NCI-H446 (cell line): ENCODE data around the gene GPR157.

Experiments used
- DNase-seq, 2 experiments: peaks; one replicate each; lab custom pipeline; 2025; lab: John Stamatoyannopoulos, UW

GPR157 gene

DNA sequence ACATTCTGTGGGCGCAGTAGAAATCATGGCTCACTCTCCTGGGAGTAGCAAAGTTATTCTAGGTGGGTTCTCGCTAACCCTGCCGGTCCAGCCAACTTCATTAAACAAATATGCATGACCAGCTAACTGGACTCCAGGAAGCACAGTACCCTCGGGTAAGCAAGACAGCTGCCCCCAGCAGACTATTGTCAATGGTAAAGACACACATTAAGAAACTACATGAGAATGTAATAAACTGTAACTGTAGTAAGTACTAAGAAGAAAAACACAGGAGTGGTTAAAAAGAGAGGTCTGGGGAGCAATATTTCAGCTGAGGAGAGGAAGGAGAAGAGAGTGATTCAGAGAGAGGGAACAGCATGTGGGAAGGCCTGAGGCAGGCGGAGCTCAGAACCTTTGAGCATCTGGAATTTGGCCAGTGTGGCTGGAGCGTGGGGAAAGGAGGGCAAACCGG lies 66.9 kb downstream of the GPR157 start:
- peak in 1 of 2 experiments; percentile 32 for DNase-seq

DNA sequence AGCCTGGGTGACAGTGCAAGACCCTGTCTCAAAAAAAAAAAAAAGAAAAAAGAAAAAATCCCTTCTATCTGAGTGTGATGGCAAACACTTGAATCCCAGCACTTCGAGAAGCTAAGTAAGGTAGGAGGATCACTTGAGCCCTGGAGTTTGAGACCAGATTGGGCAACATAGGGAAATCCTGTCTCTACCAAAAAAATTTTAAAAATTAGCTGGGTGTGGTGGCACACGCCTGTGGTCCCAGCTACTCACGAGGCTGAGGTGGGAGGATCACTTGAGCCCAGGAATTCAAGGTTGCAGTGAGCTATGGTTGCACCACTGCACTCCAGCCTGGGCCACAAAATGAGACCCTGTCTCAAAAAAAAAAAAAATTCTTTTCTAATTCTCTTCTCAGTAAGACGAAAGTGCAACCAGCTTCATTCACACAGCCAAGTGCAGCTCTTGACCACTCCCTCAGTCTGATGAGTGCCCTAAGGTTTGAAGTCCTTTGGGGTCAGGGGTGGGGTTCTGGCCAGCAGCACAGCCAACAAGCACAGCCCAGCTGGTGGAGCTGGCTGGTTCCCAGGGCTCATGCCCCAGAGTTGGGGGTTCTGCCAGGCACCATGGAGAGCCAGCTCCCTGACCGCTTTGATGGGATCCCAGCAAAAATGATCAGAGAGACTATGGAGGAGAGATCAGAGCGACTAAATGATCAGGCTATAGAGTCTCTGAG lies 67.5 kb downstream of the GPR157 start:
- DNase-seq = no peak

DNA sequence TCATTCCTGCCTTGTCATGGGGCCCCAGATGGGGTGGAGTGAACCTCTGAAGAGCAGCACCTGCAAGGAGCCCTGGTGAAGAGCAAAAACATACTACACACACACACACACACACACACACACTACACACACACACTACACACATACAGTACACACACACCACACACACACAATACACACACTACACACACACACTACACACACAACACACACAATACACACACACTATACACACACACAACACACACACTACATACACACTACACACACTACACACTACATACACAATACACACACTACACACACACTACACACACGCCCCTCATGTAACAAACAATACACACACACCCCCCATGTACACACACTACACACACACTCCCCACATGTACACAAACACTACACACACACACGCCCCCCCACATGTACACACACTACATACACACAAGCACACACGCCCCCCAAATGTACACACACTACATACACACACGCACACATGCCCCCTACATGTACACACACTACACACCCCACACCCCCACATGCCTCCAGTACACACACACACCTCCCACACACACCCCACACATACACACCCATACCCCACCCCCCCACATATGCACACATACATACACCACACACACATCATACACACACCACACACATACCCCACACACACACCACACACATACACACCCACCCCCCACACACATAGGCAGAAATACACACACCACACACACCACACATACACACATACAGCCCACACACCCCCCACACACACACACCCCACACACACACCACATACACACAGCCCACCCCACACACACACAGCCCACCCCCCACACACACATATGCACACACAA lies 68.8 kb downstream of the GPR157 start:
- no peak for DNase-seq

DNA sequence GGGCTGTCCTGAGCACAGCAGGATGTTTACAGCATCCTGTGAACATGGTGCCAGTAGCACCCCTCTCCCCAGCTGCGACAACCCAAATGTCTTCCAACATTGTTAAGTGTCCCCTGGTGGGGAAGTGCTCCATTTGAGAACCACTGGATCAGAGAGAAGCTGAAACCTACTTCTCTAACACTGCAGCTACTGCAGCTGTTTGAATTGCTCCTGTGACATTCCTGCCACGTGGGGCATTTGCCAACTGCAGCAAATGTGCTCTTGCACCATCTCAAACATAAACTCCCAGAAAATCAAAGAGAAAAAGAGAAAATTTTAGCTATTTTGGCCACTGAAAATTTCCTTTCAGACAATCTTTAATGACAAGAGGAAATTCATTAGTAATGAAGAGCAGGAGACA lies 70.4 kb downstream of the GPR157 start:
- no peak for DNase-seq

DNA sequence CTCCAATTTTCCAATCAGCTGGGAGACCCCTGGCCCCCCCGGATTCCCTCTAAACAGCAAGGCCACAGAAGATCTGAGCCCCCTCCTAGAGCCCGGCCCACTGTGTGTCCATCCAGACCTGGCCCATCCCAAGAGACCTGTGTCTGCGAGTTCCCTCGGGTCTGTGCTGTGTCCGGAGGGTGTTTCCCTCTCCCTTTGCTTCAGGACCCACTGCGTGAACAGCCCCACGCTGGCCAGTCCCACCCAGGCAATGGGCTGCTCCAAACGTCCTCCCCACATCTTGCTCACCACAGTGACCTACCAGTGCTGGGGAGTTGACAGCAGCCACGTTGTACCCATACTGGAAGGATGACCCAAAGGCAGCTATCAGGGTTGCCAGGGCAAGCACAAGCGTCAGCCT lies 71.1 kb downstream of the GPR157 start:
- no peak for DNase-seq

DNA sequence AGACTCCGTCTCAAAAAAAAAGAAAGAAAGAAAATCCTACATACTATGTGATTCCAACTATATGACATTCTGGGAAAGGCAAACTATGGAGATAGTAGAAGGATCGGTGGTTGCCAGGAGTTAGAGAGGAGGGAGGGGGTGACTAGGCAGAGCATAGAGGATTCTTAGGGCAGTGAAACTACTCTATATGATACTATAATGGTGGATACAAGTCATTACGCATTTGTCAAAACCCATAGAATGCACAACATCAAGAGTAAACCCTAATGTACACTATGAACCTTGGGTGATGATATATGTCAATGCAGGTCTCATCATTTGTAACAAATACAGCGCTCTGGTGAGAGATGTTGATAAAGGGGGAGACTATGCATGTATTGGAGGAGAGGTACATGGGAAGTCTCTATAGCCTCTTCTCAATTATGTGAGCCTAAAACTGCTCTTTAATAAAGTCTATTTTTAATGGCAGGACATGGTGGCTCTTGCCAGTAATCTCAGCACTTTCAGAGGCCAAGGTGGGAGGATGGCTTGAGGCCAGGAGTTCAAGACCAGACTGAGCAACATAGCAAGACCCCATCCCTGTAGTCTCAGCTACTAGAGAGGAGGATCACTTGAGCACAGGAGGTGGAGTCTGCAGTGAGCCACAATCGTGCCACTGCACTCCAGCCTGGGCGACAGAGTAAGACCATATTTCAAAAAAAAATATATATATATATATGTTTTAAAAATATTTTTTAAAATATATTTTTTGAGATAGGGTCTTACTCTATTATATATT lies 76.4 kb downstream of the GPR157 start:
- DNase-seq = no peak

DNA sequence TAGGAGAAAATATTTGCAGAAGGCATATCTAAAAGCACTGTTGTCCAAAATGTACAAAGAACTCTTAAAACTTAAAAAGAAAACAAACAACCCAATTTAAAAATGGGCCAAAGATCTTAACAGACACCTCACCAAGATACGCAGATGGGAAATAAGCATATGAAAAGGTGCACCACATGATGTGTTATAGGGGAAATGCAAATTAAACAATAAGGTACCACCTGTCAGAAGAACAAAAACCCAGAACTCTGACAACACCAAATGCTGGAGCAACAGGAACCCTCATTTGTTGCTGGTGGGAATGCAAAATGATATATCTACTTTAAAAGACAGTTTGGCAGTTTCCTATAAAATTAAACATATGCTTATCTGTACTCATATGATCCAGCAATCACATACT lies 77.5 kb downstream of the GPR157 start:
- DNase-seq = no peak

DNA sequence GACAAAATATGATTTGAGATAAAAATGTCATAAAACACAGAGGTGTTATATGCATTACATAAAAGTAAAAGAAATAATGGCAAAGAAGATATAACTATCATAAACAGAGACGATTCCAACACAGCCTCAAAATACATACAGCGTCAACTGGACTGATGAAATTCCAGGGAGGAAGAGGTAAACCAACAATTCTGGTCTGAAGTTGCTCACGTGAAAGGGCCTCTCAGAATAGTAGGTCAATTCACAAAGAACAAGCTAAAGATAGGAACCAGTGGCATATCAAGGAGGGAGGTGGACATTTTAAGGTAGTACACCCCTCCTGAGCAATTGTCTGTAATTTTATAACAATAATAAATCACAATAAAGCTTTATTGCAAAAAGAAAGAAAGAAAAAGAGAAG lies 78.1 kb downstream of the GPR157 start:
- DNase-seq = no peak
